Kidney epithelial cell (primary cell): ENCODE data around the gene ASPSCR1. TPM values are rescaled to one million over a fixed set of nuclear protein-coding genes. Genes with fewer than 3 reads are reported as not detected.

Experiments
- DNase-seq: peaks from one replicate; pipeline ENCODE4 v3.0.0-alpha.2; 2010; ENCODE audit warnings: low read depth
- H3K27me3 ChIP-seq: 2 replicates; pipeline ENCODE4 v1.6.0; 2011; ENCODE audit warnings: low read length; ENCODE audit not compliant: control insufficient read depth, insufficient read depth
- H3K36me3 ChIP-seq: 2 replicates; pipeline ENCODE4 v1.5.1; 2011; ENCODE audit warnings: low read length; ENCODE audit not compliant: control insufficient read depth, insufficient read depth
- H3K4me3 ChIP-seq: 2 replicates; pipeline ENCODE4 v1.5.1; 2011; ENCODE audit warnings: low read depth, mild to moderate bottlenecking, control low read depth, low read length
- total RNA-seq: library from RNA; depleted of rRNA; stranded (reverse); fragments of >200 nt; gene quantifications from 2 replicates; pipeline ENCODE4 v1.2.3, GENCODE V29; 2015
- TF ChIP-seq, protein P1 (sequence below): IDR thresholded peaks from 2 replicates; pipeline ENCODE4 v1.5.1; 2011; ENCODE audit warnings: mild to moderate bottlenecking, moderate library complexity, low read length, control low read depth, inconsistent platforms; ENCODE audit not compliant: insufficient read depth, poor library complexity, severe bottlenecking

The ASPSCR1 gene
- total RNA-seq, 1 donor from 2014 or later, result 19.5 TPM

DNA sequence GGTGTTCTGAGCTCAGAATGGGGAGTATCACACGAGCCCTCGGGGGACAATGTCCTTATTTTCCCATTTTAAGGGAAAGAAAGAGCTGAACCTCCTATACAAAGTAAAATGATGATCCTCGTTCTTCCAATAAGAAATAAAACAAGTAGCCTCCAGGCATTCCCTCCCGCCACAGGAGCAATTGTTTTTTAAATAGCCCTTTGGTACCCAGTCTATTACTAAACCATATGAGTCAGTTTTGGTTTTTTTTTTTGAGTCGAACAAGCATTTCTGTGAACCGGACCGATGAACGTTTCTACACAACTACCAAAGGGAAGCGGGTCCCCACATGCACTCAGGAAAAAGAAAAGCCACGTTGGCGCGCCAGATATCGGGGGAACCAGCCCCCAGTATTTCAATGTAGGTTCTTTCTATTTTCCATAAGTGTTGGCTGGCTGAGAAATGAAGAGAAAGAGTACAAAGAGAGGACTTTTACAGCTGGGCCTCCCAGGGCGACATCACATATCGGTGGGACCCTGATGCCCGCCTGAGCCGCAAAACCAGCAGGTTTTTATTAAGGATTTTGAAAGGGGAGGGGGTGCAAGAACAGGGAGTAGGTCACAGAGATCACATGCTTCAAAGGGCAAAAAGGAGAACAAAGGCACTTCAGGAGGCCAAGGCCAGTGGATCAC is 63.9 kb downstream of the ASPSCR1 start:
- DNase-seq, result no peak
- Histone ChIP-seq H3K27me3 (no peaks in the 10 kb centered on the region), H3K4me3 (no peak overlapping the region), H3K36me3 (no peaks in the 10 kb centered on the region)
- TF ChIP-seq, protein P1, sequence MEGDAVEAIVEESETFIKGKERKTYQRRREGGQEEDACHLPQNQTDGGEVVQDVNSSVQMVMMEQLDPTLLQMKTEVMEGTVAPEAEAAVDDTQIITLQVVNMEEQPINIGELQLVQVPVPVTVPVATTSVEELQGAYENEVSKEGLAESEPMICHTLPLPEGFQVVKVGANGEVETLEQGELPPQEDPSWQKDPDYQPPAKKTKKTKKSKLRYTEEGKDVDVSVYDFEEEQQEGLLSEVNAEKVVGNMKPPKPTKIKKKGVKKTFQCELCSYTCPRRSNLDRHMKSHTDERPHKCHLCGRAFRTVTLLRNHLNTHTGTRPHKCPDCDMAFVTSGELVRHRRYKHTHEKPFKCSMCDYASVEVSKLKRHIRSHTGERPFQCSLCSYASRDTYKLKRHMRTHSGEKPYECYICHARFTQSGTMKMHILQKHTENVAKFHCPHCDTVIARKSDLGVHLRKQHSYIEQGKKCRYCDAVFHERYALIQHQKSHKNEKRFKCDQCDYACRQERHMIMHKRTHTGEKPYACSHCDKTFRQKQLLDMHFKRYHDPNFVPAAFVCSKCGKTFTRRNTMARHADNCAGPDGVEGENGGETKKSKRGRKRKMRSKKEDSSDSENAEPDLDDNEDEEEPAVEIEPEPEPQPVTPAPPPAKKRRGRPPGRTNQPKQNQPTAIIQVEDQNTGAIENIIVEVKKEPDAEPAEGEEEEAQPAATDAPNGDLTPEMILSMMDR, result no peak

DNA sequence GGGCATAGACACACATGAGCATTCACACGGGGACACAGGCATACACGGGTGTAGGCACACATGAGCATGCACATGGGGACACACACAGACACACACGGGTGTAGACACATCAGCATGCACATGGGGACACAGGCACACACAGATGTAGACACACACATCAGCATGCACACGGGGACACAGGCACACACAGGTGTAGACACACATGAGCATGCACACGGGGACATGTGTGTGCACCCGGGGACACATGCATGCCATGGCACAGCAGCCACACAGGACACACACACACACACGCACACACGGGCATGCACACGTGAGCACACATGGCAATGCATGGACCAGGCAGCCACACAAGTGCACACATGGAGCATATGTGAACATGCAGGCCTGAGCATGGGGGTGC is 65.2 kb downstream of the ASPSCR1 start:
- no peak for DNase-seq
- TF ChIP-seq, protein P1, result no peak
- Histone ChIP-seq H3K4me3 (no peak overlapping the region), H3K27me3 (no peaks in the 10 kb centered on the region), H3K36me3 (no peaks in the 10 kb centered on the region)

DNA sequence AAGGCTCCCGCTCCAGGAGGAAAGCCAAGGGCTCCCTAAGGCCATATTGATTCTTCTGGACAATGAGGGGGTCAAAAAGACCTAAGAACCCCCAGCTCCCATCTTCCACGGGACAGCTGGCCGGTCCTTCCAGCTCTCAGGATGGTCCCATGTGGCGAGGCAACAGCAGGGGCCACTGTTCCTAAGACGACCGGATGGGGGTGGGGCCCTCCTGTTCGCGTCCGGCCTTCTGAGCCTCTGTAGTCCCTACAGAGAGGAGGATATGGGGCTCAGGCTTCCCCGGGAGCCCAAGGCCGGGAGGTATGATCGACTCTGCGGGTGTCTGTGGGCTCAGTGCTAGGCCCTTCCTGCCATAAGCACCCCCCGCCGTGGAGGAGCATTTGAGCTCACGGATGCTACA is 66.1 kb downstream of the ASPSCR1 start:
- no peak for DNase-seq
- TF ChIP-seq, protein P1, result no peak
- H3K27me3 ChIP-seq, result no peaks in the 10 kb centered on the region
- H3K36me3 ChIP-seq, result peaks cover 1% of the 10 kb centered on the region
- no peak overlapping the region for H3K4me3 ChIP-seq

DNA sequence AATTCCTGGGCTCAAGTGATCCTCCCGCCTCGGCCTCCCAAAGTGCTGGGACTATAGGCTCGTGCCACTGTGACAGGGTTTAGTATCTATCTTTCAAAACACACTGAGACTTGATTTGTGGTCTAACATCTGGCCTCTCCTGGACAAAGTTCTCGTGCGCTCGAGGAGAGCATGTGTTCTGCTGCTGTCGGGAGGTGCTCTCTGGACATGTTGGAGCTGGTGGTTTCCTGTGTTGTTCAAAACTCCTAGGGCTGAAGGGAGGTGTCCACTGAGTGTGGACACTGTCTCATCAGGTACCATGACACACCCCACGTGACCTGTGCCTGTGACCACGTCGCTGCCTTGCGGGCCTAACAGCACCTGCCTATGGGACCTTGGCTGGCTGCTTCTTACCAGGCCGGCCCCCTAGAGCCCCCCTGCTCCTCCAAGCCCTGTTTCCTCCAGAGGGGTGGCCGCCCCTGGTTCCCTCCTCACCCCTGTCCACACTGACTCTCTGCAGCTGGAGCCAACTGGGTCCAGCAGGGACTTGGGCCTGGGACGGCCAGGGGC is 68.6 kb downstream of the ASPSCR1 start:
- TF ChIP-seq, protein P1, result no peak

DNA sequence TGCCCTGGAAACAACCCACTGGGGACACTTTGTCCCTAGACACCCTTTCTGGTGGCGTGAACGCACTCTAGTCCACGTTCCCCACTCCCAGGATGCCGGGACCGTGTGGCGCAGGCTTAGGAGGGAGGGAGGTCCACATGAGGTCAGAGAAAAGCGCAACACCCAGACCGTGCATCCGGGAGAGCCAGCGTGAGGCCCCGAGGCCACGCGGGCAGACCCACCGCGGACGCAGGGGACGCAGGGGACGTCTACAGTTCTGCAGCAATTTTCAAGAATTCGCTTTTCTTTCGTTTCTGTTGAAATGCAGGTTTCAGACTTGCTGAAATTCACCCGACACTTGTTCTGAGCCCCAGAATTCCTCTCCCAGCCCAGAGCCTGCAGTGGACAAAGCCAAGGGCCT is 69.5 kb downstream of the ASPSCR1 start:
- H3K4me3 ChIP-seq, result no peak overlapping the region
- H3K36me3 ChIP-seq, result peaks cover 3% of the 10 kb centered on the region
- TF ChIP-seq, protein P1, result no peak
- DNase-seq, result no peak
- no peaks in the 10 kb centered on the region for H3K27me3 ChIP-seq

More for the DNA sequence above, 68.6 kb downstream of the ASPSCR1 start:
- Histone ChIP-seq H3K4me3 (no peak overlapping the region), H3K36me3 (peaks cover 3% of the 10 kb centered on the region), H3K27me3 (no peaks in the 10 kb centered on the region)
- DNase-seq, result no peak

DNA sequence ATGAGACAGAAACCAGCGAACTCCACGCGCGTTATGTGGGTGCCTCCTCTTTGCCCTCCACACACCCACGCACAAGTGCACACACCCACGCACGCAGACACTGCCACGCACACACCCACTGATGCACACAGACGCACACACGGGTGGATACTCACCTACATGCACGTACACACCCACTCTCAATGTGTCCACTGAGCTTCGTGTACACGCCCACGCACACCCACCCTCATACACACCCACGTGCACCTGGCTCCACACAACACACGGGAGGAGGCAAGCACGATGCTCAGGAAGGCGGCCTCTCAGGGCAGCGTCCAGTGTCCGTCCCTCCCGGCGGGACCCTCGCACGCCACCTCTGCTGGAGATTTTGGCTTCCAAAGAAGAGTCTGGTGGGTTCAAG is 70.0 kb downstream of the ASPSCR1 start:
- TF ChIP-seq, protein P1, result no peak
- H3K27me3 ChIP-seq, result no peaks in the 10 kb centered on the region
- peaks cover 3% of the 10 kb centered on the region for H3K36me3 ChIP-seq
- H3K4me3 ChIP-seq, result no peak overlapping the region
- DNase-seq, result no peak
